C4-2B (cell line): ENCODE data around the gene SMIM20.
"Not testable (repeated sequence)": the region's sequence is repeated elsewhere in the genome, so short reads cannot be mapped to it uniquely, and the experiment has no call there.

Experiments used
- H3K27ac ChIP-seq: fragments of 450-650 bp; 2 replicates; pipeline ENCODE4 v1.5.1; 2017
- CTCF ChIP-seq: fragments of 450-650 bp; conservative IDR thresholded peaks from 2 replicates; pipeline ENCODE4 v1.5.1; 2017; ENCODE audit warnings: mild to moderate bottlenecking
- ZFX ChIP-seq: fragments of 450-650 bp; IDR thresholded peaks from 2 replicates; pipeline ENCODE4 v1.6.1; 2017

Gene SMIM20

GRCh38 chr4:25892796-25893195 is 21.2 kb upstream of the SMIM20 start:
- no peak for TF ChIP-seq ZFX
- TF ChIP-seq CTCF, result no peak
- H3K27ac ChIP-seq, result no peak overlapping the region

- H3K27ac ChIP-seq, result no peak overlapping the region
- TF ChIP-seq CTCF (no peak), ZFX (no peak)
Measured at GRCh38 chr4:25896776-25897539, 17.1 kb upstream of the SMIM20 start.

GRCh38 chr4:25900310-25900709 is 13.7 kb upstream of the SMIM20 start:
- no peak for TF ChIP-seq CTCF
- TF ChIP-seq ZFX, result no peak
- no peak overlapping the region for H3K27ac ChIP-seq

- TF ChIP-seq CTCF (no peak), ZFX (no peak)
- H3K27ac ChIP-seq, result no peak overlapping the region
Measured at GRCh38 chr4:25901030-25901430, 13.0 kb upstream of the SMIM20 start.

- H3K27ac ChIP-seq, result no peak overlapping the region
- TF ChIP-seq ZFX (no peak), CTCF (no peak)
Measured at GRCh38 chr4:25903900-25904747, 9.9 kb upstream of the SMIM20 start.

GRCh38 chr4:25904748-25905082 is 9.3 kb upstream of the SMIM20 start:
- TF ChIP-seq CTCF (no peak), ZFX (no peak)
- H3K27ac ChIP-seq, result no peak overlapping the region

- H3K27ac ChIP-seq, result no peak overlapping the region
- TF ChIP-seq CTCF (no peak), ZFX (no peak)
Measured at GRCh38 chr4:25905371-25905770, 8.6 kb upstream of the SMIM20 start.

GRCh38 chr4:25906113-25906512 is 7.9 kb upstream of the SMIM20 start:
- not testable (repeated sequence) for H3K27ac ChIP-seq
